Endothelial cell of umbilical vein (primary cell): ENCODE data around the gene RPA1.

Source experiments
- CTCF ChIP-seq, 2 donors: IDR thresholded peaks; 1 replicate in 1 of 2; 2 replicates in 1 of 2; pipeline ENCODE4 v1.5.1; 2011; ENCODE audit warnings: low read length in 2 of 2, mild to moderate bottlenecking in 2 of 2, moderate library complexity in 2 of 2, control low read depth in 1 of 2, inconsistent platforms in 1 of 2, low read depth in 1 of 2; ENCODE audit not compliant: insufficient read depth in 1 of 2; ENCODE audit errors: extremely low read depth in 1 of 2
- EZH2 ChIP-seq: IDR thresholded peaks from 2 replicates; pipeline ENCODE4 v1.6.1; 2012; ENCODE audit warnings: borderline replicate concordance, low read depth, mild to moderate bottlenecking, moderate library complexity, low read length, inconsistent platforms; ENCODE audit not compliant: severe bottlenecking
- POLR2A ChIP-seq: IDR thresholded peaks from 2 replicates; pipeline ENCODE4 v1.6.1; 2012; ENCODE audit warnings: low read depth, mild to moderate bottlenecking, control low read depth, low read length

GRCh38 chr17:1947743-1948516 is 118.1 kb downstream of the RPA1 start:
- TF ChIP-seq EZH2 (no peak), CTCF (IDR thresholded peaks at IDR 0.05; ENCODE audit: extremely low read depth in 1 of 2, insufficient read depth in 1 of 2, low read depth in 1 of 2, low read length in 2 of 2) (no peak), POLR2A (no peak)
